ENCODE measurements around the gene PGBD5.
"Not testable (repeated sequence)": the region's sequence is repeated elsewhere in the genome, so short reads cannot be mapped to it uniquely, and the experiment has no call there.

PGBD5 gene

GRCh38 chr1:230424391-230425251 lies 1.5 kb downstream of the PGBD5 start:
- peak; percentile 58 for DNase-seq

- DNase-seq: no peak
Observed at GRCh38 chr1:230423951-230424350, 2.2 kb downstream of the PGBD5 start.

GRCh38 chr1:230423261-230423660 lies 2.9 kb downstream of the PGBD5 start:
- DNase-seq: no peak

GRCh38 chr1:230422221-230422981 lies 3.7 kb downstream of the PGBD5 start:
- no peak for DNase-seq

GRCh38 chr1:230421481-230421880 lies 4.7 kb downstream of the PGBD5 start:
- DNase-seq: peak; percentile 30

- DNase-seq: not testable (repeated sequence)
Observed at GRCh38 chr1:230420372-230420771, 5.8 kb downstream of the PGBD5 start.

- no peak for DNase-seq
Observed at GRCh38 chr1:230416430-230416829, 9.7 kb downstream of the PGBD5 start.

GRCh38 chr1:230415405-230416132 lies 10.6 kb downstream of the PGBD5 start:
- DNase-seq: no peak

GRCh38 chr1:230414694-230415093 lies 11.4 kb downstream of the PGBD5 start:
- DNase-seq: no peak

GRCh38 chr1:230414102-230414501 lies 12.0 kb downstream of the PGBD5 start:
- no peak for DNase-seq

- DNase-seq: no peak
Observed at GRCh38 chr1:230413061-230413460, 13.1 kb downstream of the PGBD5 start.

- DNase-seq: no peak
Observed at GRCh38 chr1:230408971-230409370, 17.2 kb downstream of the PGBD5 start.

GRCh38 chr1:230407351-230407750 lies 18.8 kb downstream of the PGBD5 start:
- DNase-seq: no peak

GRCh38 chr1:230406727-230407126 lies 19.4 kb downstream of the PGBD5 start:
- DNase-seq: not testable (repeated sequence)

- no peak for DNase-seq
Observed at GRCh38 chr1:230403442-230403841, 22.7 kb downstream of the PGBD5 start.

GRCh38 chr1:230401763-230402294 lies 24.3 kb downstream of the PGBD5 start:
- no peak for DNase-seq

GRCh38 chr1:230401101-230401500 lies 25.0 kb downstream of the PGBD5 start:
- no peak for DNase-seq

- DNase-seq: no peak
Observed at GRCh38 chr1:230400007-230400344, 26.2 kb downstream of the PGBD5 start.

- DNase-seq: no peak
Observed at GRCh38 chr1:230399321-230400006, 26.7 kb downstream of the PGBD5 start.

- no peak for DNase-seq
Observed at GRCh38 chr1:230398856-230399255, 27.3 kb downstream of the PGBD5 start.

- no peak for DNase-seq
Observed at GRCh38 chr1:230396966-230397365, 29.2 kb downstream of the PGBD5 start.

- no peak for DNase-seq
Observed at GRCh38 chr1:230395932-230396331, 30.2 kb downstream of the PGBD5 start.

- DNase-seq: no peak
Observed at GRCh38 chr1:230394741-230395140, 31.4 kb downstream of the PGBD5 start.
